Smooth muscle cell (in vitro differentiated cells): ENCODE data around the gene EXD3. TPM values are rescaled to one million over a fixed set of nuclear protein-coding genes. Genes with fewer than 3 reads are reported as not detected.

Source experiments
- DNase-seq: peaks from one replicate; lab custom pipeline; 2025; ENCODE audit not compliant: unreplicated experiment; lab: John Stamatoyannopoulos, UW
- H2AFZ ChIP-seq: fragments of 200-600 bp; sonication (generic); 2 replicates; pipeline ENCODE4 v1.6.0; 2016; ENCODE audit warnings: antibody characterized with exemption, low read depth, mild to moderate bottlenecking
- H3F3A ChIP-seq: fragments of 200-600 bp; sonication (generic); 2 replicates; pipeline ENCODE4 v1.6.0; 2017; ENCODE audit warnings: antibody characterized with exemption, low read depth
- H3K27ac ChIP-seq: fragments of 200-600 bp; sonication (generic); 2 replicates; pipeline ENCODE4 v1.5.1; 2016; ENCODE audit warnings: low read depth, mild to moderate bottlenecking
- H3K27me3 ChIP-seq: fragments of 200-600 bp; sonication (generic); 2 replicates; pipeline ENCODE4 v1.6.1; 2016; ENCODE audit warnings: low read depth, mild to moderate bottlenecking
- H3K36me3 ChIP-seq: fragments of 200-600 bp; sonication (generic); 2 replicates; pipeline ENCODE4 v1.5.1; 2016; ENCODE audit warnings: low read depth
- H3K4me1 ChIP-seq: fragments of 200-600 bp; sonication (generic); 2 replicates; pipeline ENCODE4 v1.5.1; 2016; ENCODE audit warnings: low read depth
- H3K4me2 ChIP-seq: fragments of 200-600 bp; sonication (generic); 2 replicates; pipeline ENCODE4 v1.6.0; 2016; ENCODE audit warnings: mild to moderate bottlenecking
- H3K4me3 ChIP-seq: fragments of 200-600 bp; sonication (generic); 2 replicates; pipeline ENCODE4 v1.5.1; 2016; ENCODE audit warnings: mild to moderate bottlenecking
- H3K79me2 ChIP-seq: fragments of 200-600 bp; sonication (generic); 2 replicates; pipeline ENCODE4 v1.6.0; 2016; ENCODE audit warnings: low read depth, mild to moderate bottlenecking
- H3K9ac ChIP-seq: fragments of 200-600 bp; sonication (generic); 2 replicates; pipeline ENCODE4 v1.6.0; 2016; ENCODE audit warnings: low read depth
- H3K9me3 ChIP-seq: fragments of 200-600 bp; sonication (generic); replicated peaks from 2 replicates; pipeline ENCODE4 v1.5.1; 2016; ENCODE audit warnings: low read depth
- H4K20me1 ChIP-seq: fragments of 200-600 bp; sonication (generic); 2 replicates; pipeline ENCODE4 v1.6.0; 2016; ENCODE audit warnings: low read depth
- WGBS: methylation state at CpG from one replicate; pipeline ENCODE4 v1.1.7; 2016; ENCODE audit warnings: low lambda C conversion rate; 5-methylcytosine and 5-hydroxymethylcytosine counted together
- polyA plus RNA-seq: library from polyadenylated mRNA; unstranded; fragments of >200 nt; fragmentation: Nextera tagmentation; extraction: Ambion mirVana; gene quantifications from 2 replicates; pipeline ENCODE4 v1.2.1, GENCODE V29; 2016
- total RNA-seq: library from RNA; depleted of rRNA; stranded (reverse); fragments of >200 nt; gene quantifications from 2 replicates; pipeline ENCODE4 v1.2.3, GENCODE V29; 2014
- TF ChIP-seq, protein P1 (sequence below): fragments of 200-600 bp; sonication (generic); IDR thresholded peaks from 2 replicates; pipeline ENCODE4 v1.5.1; 2017; ENCODE audit warnings: borderline replicate concordance, mild to moderate bottlenecking, antibody characterized with exemption; ENCODE audit not compliant: insufficient read depth, poor library complexity, severe bottlenecking

EXD3 gene
- total and polyA plus RNA-seq, 2 experiments from 2014 or later: 3.1 to 15.7 TPM

DNA sequence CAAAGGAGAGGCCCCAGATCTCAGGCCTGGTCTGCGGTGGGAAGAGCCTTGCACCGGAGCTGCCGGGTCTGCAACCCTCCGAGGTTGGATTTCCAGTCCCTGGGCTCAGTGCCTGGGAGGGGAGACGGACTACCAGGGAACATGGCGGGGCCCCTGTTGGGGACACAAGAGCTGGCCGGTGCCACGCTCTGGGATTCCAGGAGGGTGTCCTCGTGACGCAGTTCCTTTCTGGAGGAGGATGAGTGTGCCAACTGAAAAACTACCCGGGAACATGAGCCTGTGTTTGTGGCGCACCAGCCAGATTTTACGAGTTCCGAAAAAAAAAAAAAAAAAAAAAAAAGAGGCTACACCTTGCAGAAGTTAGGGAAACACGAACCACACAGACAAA, 129.9 kb downstream of the EXD3 start:
- Histone ChIP-seq H3K9ac (no peak overlapping the region), H3K27ac (no peak overlapping the region), H3F3A (no peaks in the 10 kb centered on the region), H3K9me3 (no peaks in the 10 kb centered on the region), H3K4me2 (no peak overlapping the region), H4K20me1 (no peaks in the 10 kb centered on the region), H3K27me3 (peaks cover 33% of the 10 kb centered on the region), H3K4me3 (no peak overlapping the region), H2AFZ (no peak overlapping the region), H3K36me3 (no peaks in the 10 kb centered on the region), H3K4me1 (peaks cover 5% of the 10 kb centered on the region), H3K79me2 (no peaks in the 10 kb centered on the region)
- DNase-seq: no peak
- TF ChIP-seq, protein P1, sequence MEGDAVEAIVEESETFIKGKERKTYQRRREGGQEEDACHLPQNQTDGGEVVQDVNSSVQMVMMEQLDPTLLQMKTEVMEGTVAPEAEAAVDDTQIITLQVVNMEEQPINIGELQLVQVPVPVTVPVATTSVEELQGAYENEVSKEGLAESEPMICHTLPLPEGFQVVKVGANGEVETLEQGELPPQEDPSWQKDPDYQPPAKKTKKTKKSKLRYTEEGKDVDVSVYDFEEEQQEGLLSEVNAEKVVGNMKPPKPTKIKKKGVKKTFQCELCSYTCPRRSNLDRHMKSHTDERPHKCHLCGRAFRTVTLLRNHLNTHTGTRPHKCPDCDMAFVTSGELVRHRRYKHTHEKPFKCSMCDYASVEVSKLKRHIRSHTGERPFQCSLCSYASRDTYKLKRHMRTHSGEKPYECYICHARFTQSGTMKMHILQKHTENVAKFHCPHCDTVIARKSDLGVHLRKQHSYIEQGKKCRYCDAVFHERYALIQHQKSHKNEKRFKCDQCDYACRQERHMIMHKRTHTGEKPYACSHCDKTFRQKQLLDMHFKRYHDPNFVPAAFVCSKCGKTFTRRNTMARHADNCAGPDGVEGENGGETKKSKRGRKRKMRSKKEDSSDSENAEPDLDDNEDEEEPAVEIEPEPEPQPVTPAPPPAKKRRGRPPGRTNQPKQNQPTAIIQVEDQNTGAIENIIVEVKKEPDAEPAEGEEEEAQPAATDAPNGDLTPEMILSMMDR: no peak
- WGBS: 86% methylated on average over 15 of the region's 15 CpGs

DNA sequence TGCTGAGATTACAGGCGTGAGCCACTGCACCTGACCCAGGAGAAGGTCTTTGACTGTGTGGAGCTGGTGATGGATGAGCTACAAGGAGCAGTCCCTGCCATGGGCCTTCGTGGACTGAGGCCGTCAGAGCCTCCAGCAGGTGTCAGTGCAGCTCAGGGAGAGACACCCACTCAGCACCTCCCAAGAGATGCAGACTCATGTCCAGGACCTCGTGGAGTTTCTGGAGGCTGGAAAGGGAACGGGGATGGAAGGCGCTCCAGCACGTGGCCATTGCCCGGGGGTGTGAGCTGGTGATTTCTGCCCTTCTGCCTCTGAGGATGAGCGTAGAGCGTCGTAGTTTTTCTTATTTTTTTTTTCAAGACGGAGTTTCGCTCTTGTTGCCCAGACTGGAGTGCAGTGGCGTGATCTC, 136.0 kb downstream of the EXD3 start:
- Histone ChIP-seq H3K27ac (no peak overlapping the region), H3K4me3 (no peak overlapping the region), H4K20me1 (peaks cover 6% of the 10 kb centered on the region), H3K9me3 (no peaks in the 10 kb centered on the region), H3K79me2 (no peaks in the 10 kb centered on the region), H3K9ac (no peak overlapping the region), H3K4me2 (no peak overlapping the region), H3F3A (no peaks in the 10 kb centered on the region), H2AFZ (no peak overlapping the region), H3K4me1 (no peaks in the 10 kb centered on the region), H3K36me3 (no peaks in the 10 kb centered on the region), H3K27me3 (no peaks in the 10 kb centered on the region)
- WGBS: 60% methylated on average over 14 of the region's 14 CpGs
- TF ChIP-seq, protein P1: peak; percentile 30
- no peak for DNase-seq

DNA sequence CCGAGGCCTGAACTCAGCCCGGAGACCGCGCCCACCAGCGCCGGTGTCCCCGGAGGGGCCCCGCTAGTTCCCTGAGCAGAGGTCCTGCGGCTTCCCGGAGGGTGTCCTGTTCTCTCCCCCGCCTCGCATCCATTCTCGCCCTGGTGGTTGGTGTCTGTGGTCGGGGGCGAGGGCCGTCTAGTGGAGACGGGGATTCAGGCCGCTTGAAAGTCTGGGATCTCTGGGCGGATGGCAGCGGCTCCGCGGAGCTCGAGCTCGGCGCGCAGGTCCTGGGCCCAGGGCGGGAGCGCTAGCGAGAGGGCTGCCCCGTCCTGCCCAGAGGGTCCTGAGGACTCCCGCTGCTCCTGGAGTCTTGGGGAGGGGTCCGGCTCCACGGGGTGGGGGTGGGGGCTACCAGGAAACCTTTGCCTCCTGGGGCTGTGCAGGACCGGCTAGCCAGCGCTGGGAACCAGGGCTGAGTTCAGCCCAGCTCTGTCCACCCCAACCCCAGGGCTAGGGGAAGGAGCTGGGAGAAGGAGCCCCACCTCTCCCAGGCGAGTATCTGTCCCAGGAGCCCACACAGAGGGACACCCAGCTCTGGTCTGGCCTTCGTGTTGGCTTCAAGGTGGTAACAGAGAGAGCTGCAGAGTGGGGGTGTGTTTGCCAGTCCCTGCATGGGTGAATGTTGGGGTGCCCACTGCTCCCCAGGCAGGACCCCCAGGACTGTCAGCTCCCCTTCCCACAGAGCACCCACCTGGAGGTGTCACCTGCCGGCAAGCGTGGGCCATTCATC, 141.4 kb downstream of the EXD3 start:
- 25% methylated on average over 34 of the region's 39 CpGs for WGBS
- no peaks in the 10 kb centered on the region for H3K9me3 ChIP-seq
- no peaks in the 10 kb centered on the region for H3K79me2 ChIP-seq
- no peak overlapping the region for H2AFZ ChIP-seq
- H3F3A ChIP-seq: no peaks in the 10 kb centered on the region
- H3K4me2 ChIP-seq: peak overlapping the region; percentile 82
- H3K27ac ChIP-seq: no peak overlapping the region
- peaks cover 12% of the 10 kb centered on the region for H3K27me3 ChIP-seq
- H3K4me3 ChIP-seq: peak overlapping the region; percentile 38
- TF ChIP-seq, protein P1: no peak
- no peaks in the 10 kb centered on the region for H3K36me3 ChIP-seq
- H3K4me1 ChIP-seq: peaks cover 12% of the 10 kb centered on the region
- peaks cover 25% of the 10 kb centered on the region for H4K20me1 ChIP-seq
- DNase-seq: no peak
- H3K9ac ChIP-seq: no peak overlapping the region
